ENCODE data around the gene ANAPC1. TPM values are rescaled to one million over a fixed set of nuclear protein-coding genes. Genes with fewer than 3 reads are reported as not detected.
"Not testable (repeated sequence)": the region's sequence is repeated elsewhere in the genome, so short reads cannot be mapped to it uniquely, and the experiment has no call there.

Gene ANAPC1
- total and polyA plus RNA-seq, 8 donors, result 4.9 to 200 (median 64.7) TPM

- 55 to 70% (median 63%) methylated on average over 1 of the region's 1 CpG for WGBS, 5 donors
Observed at GRCh38 chr2:111908578-111908977, 24.6 kb upstream of the ANAPC1 start.

GRCh38 chr2:111905990-111906735, 22.2 kb upstream of the ANAPC1 start:
- Histone ChIP-seq H3K27me3 (no peaks in the 10 kb centered on the region), H3K4me3 (no peak overlapping the region), H3K4me1 (peaks cover 16 to 91% (median 69%) of the 10 kb centered on the region in 4 donors), H3K27ac (peak overlapping the region; percentile 37 to 75 (median 71)), H3K36me3 (no peaks in the 10 kb centered on the region), H3K9me3 (no peaks in the 10 kb centered on the region)
- peak in 1 of 2 donors; percentile 50 for DNase-seq
- intact Hi-C loops (cut with DNase I; ENCODE audit: low total_unique reads), result no loop called here
- 7 to 17% (median 10%) methylated on average over 4 of the region's 4 CpGs for WGBS, 5 donors
- TF ChIP-seq, protein P1, sequence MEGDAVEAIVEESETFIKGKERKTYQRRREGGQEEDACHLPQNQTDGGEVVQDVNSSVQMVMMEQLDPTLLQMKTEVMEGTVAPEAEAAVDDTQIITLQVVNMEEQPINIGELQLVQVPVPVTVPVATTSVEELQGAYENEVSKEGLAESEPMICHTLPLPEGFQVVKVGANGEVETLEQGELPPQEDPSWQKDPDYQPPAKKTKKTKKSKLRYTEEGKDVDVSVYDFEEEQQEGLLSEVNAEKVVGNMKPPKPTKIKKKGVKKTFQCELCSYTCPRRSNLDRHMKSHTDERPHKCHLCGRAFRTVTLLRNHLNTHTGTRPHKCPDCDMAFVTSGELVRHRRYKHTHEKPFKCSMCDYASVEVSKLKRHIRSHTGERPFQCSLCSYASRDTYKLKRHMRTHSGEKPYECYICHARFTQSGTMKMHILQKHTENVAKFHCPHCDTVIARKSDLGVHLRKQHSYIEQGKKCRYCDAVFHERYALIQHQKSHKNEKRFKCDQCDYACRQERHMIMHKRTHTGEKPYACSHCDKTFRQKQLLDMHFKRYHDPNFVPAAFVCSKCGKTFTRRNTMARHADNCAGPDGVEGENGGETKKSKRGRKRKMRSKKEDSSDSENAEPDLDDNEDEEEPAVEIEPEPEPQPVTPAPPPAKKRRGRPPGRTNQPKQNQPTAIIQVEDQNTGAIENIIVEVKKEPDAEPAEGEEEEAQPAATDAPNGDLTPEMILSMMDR (IDR thresholded peaks at IDR 0.05), result no peak
- TF ChIP-seq EP300 (IDR thresholded peaks at IDR 0.05), result no peak
- TF ChIP-seq POLR2AphosphoS5 (IDR thresholded peaks at IDR 0.05), result peak in 1 of 3 donors; percentile 18

More at GRCh38 chr2:111908578-111908977, 24.6 kb upstream of the ANAPC1 start:
- no peak for DNase-seq
- H3K4me3 ChIP-seq, result no peak overlapping the region
- peaks cover 16 to 81% (median 57%) of the 10 kb centered on the region in 4 donors for H3K4me1 ChIP-seq
- intact Hi-C loops (cut with DNase I; ENCODE audit: low total_unique reads), result no loop called here
- TF ChIP-seq, protein P1 (IDR thresholded peaks at IDR 0.05), result no peak
- no peak for TF ChIP-seq POLR2AphosphoS5 (IDR thresholded peaks at IDR 0.05)
- TF ChIP-seq EP300 (IDR thresholded peaks at IDR 0.05), result no peak
- no peak for TF ChIP-seq POLR2A (IDR thresholded peaks at IDR 0.05)
- no peaks in the 10 kb centered on the region for H3K36me3 ChIP-seq
- peak overlapping the region in 2 of 5 donors; percentile 66 to 73 for H3K27ac ChIP-seq
- H3K9me3 ChIP-seq, result no peaks in the 10 kb centered on the region
- H3K27me3 ChIP-seq, result no peaks in the 10 kb centered on the region

- H3K4me1 ChIP-seq, result peaks cover 16 to 91% (median 72%) of the 10 kb centered on the region in 4 donors
Observed at GRCh38 chr2:111905475-111905869, 21.5 kb upstream of the ANAPC1 start.

GRCh38 chr2:111904726-111905474, 20.9 kb upstream of the ANAPC1 start:
- Histone ChIP-seq H3K27me3 (no peaks in the 10 kb centered on the region), H3K4me3 (no peak overlapping the region), H3K4me1 (peaks cover 16 to 91% (median 70%) of the 10 kb centered on the region in 4 donors), H3K36me3 (no peaks in the 10 kb centered on the region), H3K27ac (peak overlapping the region; percentile 7 to 75 (median 71)), H3K9me3 (no peaks in the 10 kb centered on the region)
- DNase-seq, result no peak
- no peak for TF ChIP-seq POLR2AphosphoS5 (IDR thresholded peaks at IDR 0.05)
- TF ChIP-seq, protein P1 (IDR thresholded peaks at IDR 0.05), result no peak
- no peak for TF ChIP-seq POLR2A (IDR thresholded peaks at IDR 0.05)
- no peak for TF ChIP-seq EP300 (IDR thresholded peaks at IDR 0.05)
- intact Hi-C loops (cut with DNase I; ENCODE audit: low total_unique reads), result no loop called here
- WGBS, 5 donors, result 67 to 91% (median 82%) methylated on average over 10 of the region's 10 CpGs

More at GRCh38 chr2:111905475-111905869, 21.5 kb upstream of the ANAPC1 start:
- H3K27me3 ChIP-seq; intact Hi-C loops (cut with DNase I; ENCODE audit: low total_unique reads); H3K36me3 ChIP-seq; H3K9me3 ChIP-seq; H3K4me3 ChIP-seq; DNase-seq: not testable (repeated sequence)
- H3K27ac ChIP-seq, result peak overlapping the region in 4 of 5 donors; percentile 53 to 75 (median 72)
- WGBS, 5 donors, result 91 to 94% (median 94%) methylated on average over 9 of the region's 9 CpGs

All from stomach (tissue), 9 donors.